GM12892 (cell line): ENCODE results near the gene PRKN.

Experiments used
- POLR2A ChIP-seq: IDR thresholded peaks from 2 replicates; pipeline ENCODE4 v1.6.1; 2011; ENCODE audit warnings: low read depth, low read length, control low read depth
- POLR2AphosphoS5 ChIP-seq: IDR thresholded peaks from 2 replicates; pipeline ENCODE4 v1.6.1; 2011; ENCODE audit warnings: low read depth, low read length, control low read depth
- TAF1 ChIP-seq: IDR thresholded peaks from 2 replicates; pipeline ENCODE4 v1.6.1; 2011; ENCODE audit warnings: low read depth, mild to moderate bottlenecking, control low read depth, low read length, borderline replicate concordance

DNA sequence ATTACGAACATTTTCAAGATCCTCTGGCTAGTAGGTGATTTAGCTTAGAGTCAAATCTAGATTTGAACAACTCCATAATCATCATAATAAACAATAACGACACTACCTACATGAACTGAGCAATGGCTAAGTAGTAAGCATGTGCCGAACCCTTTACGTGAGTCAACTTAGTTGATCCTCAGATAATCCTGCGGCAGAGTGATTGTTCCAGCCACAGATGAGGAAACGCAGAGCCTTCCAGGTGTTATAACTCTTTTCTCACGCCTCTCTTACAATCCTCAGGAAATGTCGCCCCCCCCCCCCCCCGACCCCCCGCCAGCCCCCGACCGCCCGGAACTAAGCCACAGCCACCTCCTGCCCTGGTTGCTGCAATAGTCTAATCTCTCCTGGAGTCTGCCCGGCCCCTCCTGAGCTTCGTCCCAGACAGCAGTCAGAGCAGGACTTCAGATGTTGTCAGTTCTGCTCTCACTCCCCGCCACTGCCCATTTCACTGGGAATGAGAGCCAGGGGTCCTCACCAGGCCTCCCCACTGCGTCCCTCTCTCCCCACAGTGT lies 1312.2 kb downstream of the PRKN start:
- TF ChIP-seq POLR2A = no peak
- no peak for TF ChIP-seq TAF1
- no peak for TF ChIP-seq POLR2AphosphoS5
